ENCODE measurements around the gene TRIO.
A peak's percentile ranks its signal among the peaks of the same experiment; 100 is the strongest.

Gene TRIO

DNA sequence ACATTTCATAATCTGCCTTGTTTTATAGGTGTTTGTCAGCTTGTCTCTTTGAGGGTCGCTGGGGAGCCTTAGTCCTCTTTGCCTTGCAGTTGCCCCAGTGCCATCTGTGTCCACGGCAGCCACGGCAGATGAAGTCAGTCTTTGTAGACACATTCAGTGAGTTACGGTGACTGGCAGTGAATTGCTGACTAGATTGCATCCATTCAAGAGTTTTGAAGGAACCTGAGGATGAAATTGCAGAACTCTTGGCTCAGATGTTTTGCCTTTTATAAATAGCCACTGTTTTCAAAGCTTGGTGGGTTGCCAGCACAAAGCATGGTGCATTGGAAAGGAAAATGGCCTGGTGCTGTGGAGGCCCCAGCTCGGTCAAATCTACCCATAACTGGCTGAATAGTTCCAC lies 125.6 kb downstream of the TRIO start:
- Histone ChIP-seq H3F3A (ENCODE audit: control insufficient read depth, insufficient read depth) (no peaks in the 10 kb centered on the region), H3K4me3 (ENCODE audit: low read length) (no peak overlapping the region), H3K4me2 (ENCODE audit: low read length) (no peak overlapping the region), H3K27ac (ENCODE audit: low read depth, low read length) (no peak overlapping the region), H3K27me3 (ENCODE audit: control insufficient read depth, low read length) (no peaks in the 10 kb centered on the region), H3K79me2 (ENCODE audit: control insufficient read depth, low read length) (peaks cover 50% of the 10 kb centered on the region), H3K9me2 (replicated peaks; ENCODE audit: control insufficient read depth, low read length) (no peaks in the 10 kb centered on the region), H3K36me3 (ENCODE audit: control insufficient read depth, low read length) (0 out of 2 replicates have a peak, but pooled peaks cover 4% of the 10 kb centered on the region), H4K20me1 (ENCODE audit: control insufficient read depth, insufficient read depth, low read depth, low read length) (no peaks in the 10 kb centered on the region; the same call in 1 of the 2 replicates), H3K9me3 (ENCODE audit: control insufficient read depth, insufficient read depth, low read length) (no peaks in the 10 kb centered on the region), H3K4me1 (ENCODE audit: control insufficient read depth, low read length) (peaks cover 26% of the 10 kb centered on the region)
- TF ChIP-seq, protein P1, sequence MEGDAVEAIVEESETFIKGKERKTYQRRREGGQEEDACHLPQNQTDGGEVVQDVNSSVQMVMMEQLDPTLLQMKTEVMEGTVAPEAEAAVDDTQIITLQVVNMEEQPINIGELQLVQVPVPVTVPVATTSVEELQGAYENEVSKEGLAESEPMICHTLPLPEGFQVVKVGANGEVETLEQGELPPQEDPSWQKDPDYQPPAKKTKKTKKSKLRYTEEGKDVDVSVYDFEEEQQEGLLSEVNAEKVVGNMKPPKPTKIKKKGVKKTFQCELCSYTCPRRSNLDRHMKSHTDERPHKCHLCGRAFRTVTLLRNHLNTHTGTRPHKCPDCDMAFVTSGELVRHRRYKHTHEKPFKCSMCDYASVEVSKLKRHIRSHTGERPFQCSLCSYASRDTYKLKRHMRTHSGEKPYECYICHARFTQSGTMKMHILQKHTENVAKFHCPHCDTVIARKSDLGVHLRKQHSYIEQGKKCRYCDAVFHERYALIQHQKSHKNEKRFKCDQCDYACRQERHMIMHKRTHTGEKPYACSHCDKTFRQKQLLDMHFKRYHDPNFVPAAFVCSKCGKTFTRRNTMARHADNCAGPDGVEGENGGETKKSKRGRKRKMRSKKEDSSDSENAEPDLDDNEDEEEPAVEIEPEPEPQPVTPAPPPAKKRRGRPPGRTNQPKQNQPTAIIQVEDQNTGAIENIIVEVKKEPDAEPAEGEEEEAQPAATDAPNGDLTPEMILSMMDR (IDR thresholded peaks at IDR 0.05; ENCODE audit: low read depth, low read length, poor library complexity, severe bottlenecking) = no peak
- no peak for TF ChIP-seq EZH2phosphoT487 (IDR thresholded peaks at IDR 0.05; ENCODE audit: borderline replicate concordance, low read length)

DNA sequence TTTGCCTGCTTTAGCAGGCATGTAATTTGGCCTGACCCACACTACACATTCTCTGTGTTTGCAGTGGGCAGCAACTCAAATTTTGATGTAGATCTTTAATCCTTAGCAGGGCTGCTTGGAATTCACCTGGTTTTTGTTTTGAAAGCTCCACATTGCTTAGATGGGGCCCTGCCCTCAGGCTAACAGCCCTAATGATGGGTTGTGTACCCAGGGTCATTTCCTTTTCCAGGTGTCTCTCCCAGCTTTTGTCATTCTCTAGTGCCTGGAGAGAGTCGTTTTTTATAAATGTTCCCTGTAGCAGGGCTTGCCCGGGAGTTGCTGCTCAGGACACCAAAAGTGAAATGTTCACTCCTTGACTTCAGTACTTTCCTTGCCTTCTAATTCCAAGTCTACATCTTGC lies 126.3 kb downstream of the TRIO start:
- Histone ChIP-seq H3K9me2 (replicated peaks; ENCODE audit: control insufficient read depth, low read length) (no peaks in the 10 kb centered on the region), H3K36me3 (ENCODE audit: control insufficient read depth, low read length) (0 out of 2 replicates have a peak, but pooled peaks cover 4% of the 10 kb centered on the region), H3F3A (ENCODE audit: control insufficient read depth, insufficient read depth) (no peaks in the 10 kb centered on the region), H3K27me3 (ENCODE audit: control insufficient read depth, low read length) (no peaks in the 10 kb centered on the region), H3K79me2 (ENCODE audit: control insufficient read depth, low read length) (peaks cover 49% of the 10 kb centered on the region), H3K9me3 (ENCODE audit: control insufficient read depth, insufficient read depth, low read length) (no peaks in the 10 kb centered on the region), H3K4me1 (ENCODE audit: control insufficient read depth, low read length) (peaks cover 21% of the 10 kb centered on the region), H3K27ac (ENCODE audit: low read depth, low read length) (no peak overlapping the region), H3K4me2 (ENCODE audit: low read length) (no peak overlapping the region), H3K4me3 (ENCODE audit: low read length) (no peak overlapping the region), H4K20me1 (ENCODE audit: control insufficient read depth, insufficient read depth, low read depth, low read length) (no peaks in the 10 kb centered on the region; the same call in 1 of the 2 replicates)
- TF ChIP-seq EZH2phosphoT487 (IDR thresholded peaks at IDR 0.05; ENCODE audit: borderline replicate concordance, low read length) = no peak
- TF ChIP-seq, protein P1 (IDR thresholded peaks at IDR 0.05; ENCODE audit: low read depth, low read length, poor library complexity, severe bottlenecking) = no peak

DNA sequence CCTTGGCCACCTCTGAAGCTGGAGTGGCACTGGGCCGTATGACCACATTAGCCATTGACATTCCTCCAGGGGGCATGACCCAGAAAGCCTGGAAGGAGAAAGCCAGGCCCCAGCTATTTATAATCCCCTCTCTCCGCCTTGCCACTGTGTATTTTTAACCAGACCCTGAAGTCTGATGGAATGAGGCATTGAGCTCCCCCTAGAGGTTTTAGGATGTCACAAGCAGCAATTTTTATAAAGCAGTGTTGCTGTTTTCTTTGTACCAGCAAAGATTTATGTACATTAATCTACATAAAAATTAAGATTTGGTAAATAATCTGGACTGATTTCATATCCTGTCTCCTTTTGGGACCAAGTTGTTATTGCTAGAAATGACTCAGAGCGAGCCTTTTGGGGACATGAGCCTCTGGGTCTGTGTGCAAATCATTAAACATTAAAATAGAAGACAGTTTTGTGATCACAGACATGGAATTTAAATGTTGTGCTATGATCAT lies 127.1 kb downstream of the TRIO start:
- Histone ChIP-seq H3K36me3 (ENCODE audit: control insufficient read depth, low read length) (0 out of 2 replicates have a peak, but pooled peaks cover 4% of the 10 kb centered on the region), H3K4me3 (ENCODE audit: low read length) (no peak overlapping the region), H3K4me2 (ENCODE audit: low read length) (no peak overlapping the region), H3K79me2 (ENCODE audit: control insufficient read depth, low read length) (peaks cover 43% of the 10 kb centered on the region), H3F3A (ENCODE audit: control insufficient read depth, insufficient read depth) (no peaks in the 10 kb centered on the region), H3K4me1 (ENCODE audit: control insufficient read depth, low read length) (peaks cover 14% of the 10 kb centered on the region), H3K27me3 (ENCODE audit: control insufficient read depth, low read length) (no peaks in the 10 kb centered on the region), H3K27ac (ENCODE audit: low read depth, low read length) (no peak overlapping the region), H4K20me1 (ENCODE audit: control insufficient read depth, insufficient read depth, low read depth, low read length) (no peaks in the 10 kb centered on the region; the same call in 1 of the 2 replicates), H3K9me3 (ENCODE audit: control insufficient read depth, insufficient read depth, low read length) (no peaks in the 10 kb centered on the region), H3K9me2 (replicated peaks; ENCODE audit: control insufficient read depth, low read length) (no peaks in the 10 kb centered on the region)
- TF ChIP-seq, protein P1 (IDR thresholded peaks at IDR 0.05; ENCODE audit: low read depth, low read length, poor library complexity, severe bottlenecking) = peak; percentile 74
- TF ChIP-seq EZH2phosphoT487 (IDR thresholded peaks at IDR 0.05; ENCODE audit: borderline replicate concordance, low read length) = no peak
